WTC11 (cell line): ENCODE results near the gene ATP9A. TPM values are rescaled to one million over a fixed set of nuclear protein-coding genes. Genes with fewer than 3 reads are reported as not detected.

Experiments used
- ATAC-seq: fragments of 200-7000 bp; cut with Tn5 transposase; 2 replicates; pipeline ENCODE4 v1.10.0; 2021; ENCODE audit warnings: mild to moderate bottlenecking, moderate library complexity
- CTCF ChIA-PET: fragments of 300-600 bp; sonication (Branson Sonifier 250); formaldehyde crosslinking; loops from one replicate; lab custom pipeline; 2021; ENCODE audit warnings: antibody characterized with exemption; lab: Charles Lee
- POLR2A ChIA-PET: fragments of 350-600 bp; sonication (Branson Sonifier 250); formaldehyde crosslinking; loops from one replicate; lab custom pipeline; 2021; ENCODE audit warnings: antibody characterized with exemption; lab: Charles Lee
- DNase-seq: peaks from one replicate; pipeline ENCODE4 v3.0.0; 2021; ENCODE audit warnings: low spot score
- H3K27ac Mint-ChIP-seq: 2 replicates; pipeline ENCODE4 v1.8.0; 2021; ENCODE audit warnings: mixed read lengths
- H3K27me3 Mint-ChIP-seq: 2 replicates; pipeline ENCODE4 v1.8.0; 2021; ENCODE audit warnings: low read depth, mild to moderate bottlenecking, moderate library complexity, mixed read lengths
- H3K36me3 Mint-ChIP-seq: 2 replicates; pipeline ENCODE4 v1.8.0; 2021; ENCODE audit warnings: mixed read lengths
- H3K4me1 Mint-ChIP-seq: 2 replicates; pipeline ENCODE4 v1.8.0; 2022; ENCODE audit warnings: mixed read lengths
- H3K4me3 Mint-ChIP-seq: 2 replicates; pipeline ENCODE4 v1.8.0; 2021; ENCODE audit warnings: mild to moderate bottlenecking, moderate library complexity, mixed read lengths
- H3K9me3 Mint-ChIP-seq: 2 replicates; pipeline ENCODE4 v1.8.0; 2021; ENCODE audit warnings: mixed read lengths
- AFF4 ChIP-seq: sonication (generic); formaldehyde crosslinking; IDR thresholded peaks from 2 replicates; pipeline ENCODE4 v1.8.1; 2023; ENCODE audit warnings: mild to moderate bottlenecking, missing genetic modification reagents, borderline replicate concordance
- ATF6 ChIP-seq: sonication (generic); formaldehyde crosslinking; IDR thresholded peaks from 2 replicates; pipeline ENCODE4 v1.8.1; 2023; ENCODE audit warnings: mild to moderate bottlenecking, missing genetic modification reagents
- CBFB ChIP-seq: sonication (generic); formaldehyde crosslinking; IDR thresholded peaks from 2 replicates; pipeline ENCODE4 v1.8.1; 2022; ENCODE audit warnings: mild to moderate bottlenecking, low read depth, missing genetic modification reagents
- CREB1 ChIP-seq: sonication (generic); formaldehyde crosslinking; IDR thresholded peaks from 2 replicates; pipeline ENCODE4 v1.8.0; 2023; ENCODE audit warnings: mild to moderate bottlenecking, missing genetic modification reagents
- CTCF ChIP-seq: fragments of 200-600 bp; IDR thresholded peaks from 2 replicates; pipeline ENCODE4 v1.8.0; 2022; ENCODE audit warnings: antibody characterized with exemption
- ERG ChIP-seq: fragments of 250-450 bp; sonication (Bioruptor Pico); IDR thresholded peaks from 2 replicates; pipeline ENCODE4 v1.8.0; 2021; ENCODE audit warnings: mild to moderate bottlenecking
- ETV6 ChIP-seq: sonication (generic); formaldehyde crosslinking; IDR thresholded peaks from 2 replicates; pipeline ENCODE4 v1.8.1; 2022; ENCODE audit warnings: mild to moderate bottlenecking, missing genetic modification reagents
- FOXP1 ChIP-seq: sonication (generic); formaldehyde crosslinking; IDR thresholded peaks from 2 replicates; pipeline ENCODE4 v1.8.0; 2022; ENCODE audit warnings: missing genetic modification reagents, mild to moderate bottlenecking, moderate library complexity, borderline replicate concordance
- IRF2 ChIP-seq: sonication (generic); formaldehyde crosslinking; IDR thresholded peaks from 2 replicates; pipeline ENCODE4 v1.8.0; 2022; ENCODE audit warnings: low read depth, missing genetic modification reagents, borderline replicate concordance
- JAZF1 ChIP-seq: fragments of 250-450 bp; sonication (Bioruptor Pico); IDR thresholded peaks from 2 replicates; pipeline ENCODE4 v1.9.0; 2021; ENCODE audit warnings: moderate library complexity, mild to moderate bottlenecking, inconsistent platforms
- NFE2L1 ChIP-seq: sonication (generic); formaldehyde crosslinking; IDR thresholded peaks from 2 replicates; pipeline ENCODE4 v1.8.1; 2023; ENCODE audit warnings: missing genetic modification reagents
- NR3C1 ChIP-seq: sonication (generic); formaldehyde crosslinking; conservative IDR thresholded peaks from 2 replicates; pipeline ENCODE4 v1.8.1; 2023; ENCODE audit warnings: low read depth, mild to moderate bottlenecking, missing genetic modification reagents
- SMAD4 ChIP-seq: sonication (generic); formaldehyde crosslinking; IDR thresholded peaks from 2 replicates; pipeline ENCODE4 v1.8.0; 2022; ENCODE audit warnings: mild to moderate bottlenecking, missing genetic modification reagents
- ZNF423 ChIP-seq: fragments of 250-450 bp; sonication (Bioruptor Pico); IDR thresholded peaks from 2 replicates; pipeline ENCODE4 v2.1.2; 2022; ENCODE audit warnings: mild to moderate bottlenecking, moderate library complexity
- ZNF671 ChIP-seq: fragments of 250-450 bp; sonication (Bioruptor Pico); IDR thresholded peaks from 2 replicates; pipeline ENCODE4 v1.8.0; 2021; ENCODE audit warnings: mild to moderate bottlenecking
- total RNA-seq: library from RNA; stranded (reverse); gene quantifications from 3 replicates; pipeline ENCODE4 v1.2.3, GENCODE V29; 2021
- TF ChIP-seq, protein P1 (sequence below): fragments of 250-450 bp; sonication (Bioruptor Pico); IDR thresholded peaks from 2 replicates; pipeline ENCODE4 v1.9.0; 2021; ENCODE audit warnings: mild to moderate bottlenecking
- TF ChIP-seq, protein P2 (sequence below): sonication (generic); formaldehyde crosslinking; IDR thresholded peaks from 2 replicates; pipeline ENCODE4 v1.8.1; 2023; ENCODE audit warnings: mild to moderate bottlenecking, moderate library complexity, missing genetic modification reagents
- TF ChIP-seq, protein P3 (sequence below): sonication (generic); formaldehyde crosslinking; conservative IDR thresholded peaks from 2 replicates; pipeline ENCODE4 v1.8.1; 2022; ENCODE audit warnings: mild to moderate bottlenecking, missing genetic modification reagents

ATP9A gene
- total RNA-seq, 1 experiment from 2014 or later: 5.0 TPM

GRCh38 chr20:51635680-51636079, 132.5 kb downstream of the ATP9A start:
- POLR2A ChIA-PET: no interaction called here
- no peak overlapping the region for H3K27ac Mint-ChIP-seq
- 0 out of 2 replicates have a peak, but pooled peaks cover 3% of the 10 kb centered on the region for H3K4me1 Mint-ChIP-seq
- no peak for DNase-seq
- CTCF ChIA-PET: interaction anchor here (0.7 to 2.0 kb wide), 2 partner anchors 9 to 12 kb away, joined by 3 to 4 read pairs; no protein-coding TSS in a partner anchor
- TF ChIP-seq NFE2L1 (no peak), ZNF423 (CRISPR knock-in tag) (no peak), FOXP1 (no peak), NR3C1 (CRISPR knock-in tag) (no peak), ETV6 (CRISPR knock-in tag) (no peak), CBFB (no peak), JAZF1 (CRISPR knock-in tag) (no peak), CTCF (no peak), SMAD4 (CRISPR knock-in tag) (no peak), ERG (CRISPR knock-in tag) (no peak), ZNF671 (CRISPR knock-in tag) (no peak), ATF6 (no peak), CREB1 (CRISPR knock-in tag) (no peak), IRF2 (CRISPR knock-in tag) (no peak), AFF4 (CRISPR knock-in tag) (no peak)
- TF ChIP-seq, protein P1, sequence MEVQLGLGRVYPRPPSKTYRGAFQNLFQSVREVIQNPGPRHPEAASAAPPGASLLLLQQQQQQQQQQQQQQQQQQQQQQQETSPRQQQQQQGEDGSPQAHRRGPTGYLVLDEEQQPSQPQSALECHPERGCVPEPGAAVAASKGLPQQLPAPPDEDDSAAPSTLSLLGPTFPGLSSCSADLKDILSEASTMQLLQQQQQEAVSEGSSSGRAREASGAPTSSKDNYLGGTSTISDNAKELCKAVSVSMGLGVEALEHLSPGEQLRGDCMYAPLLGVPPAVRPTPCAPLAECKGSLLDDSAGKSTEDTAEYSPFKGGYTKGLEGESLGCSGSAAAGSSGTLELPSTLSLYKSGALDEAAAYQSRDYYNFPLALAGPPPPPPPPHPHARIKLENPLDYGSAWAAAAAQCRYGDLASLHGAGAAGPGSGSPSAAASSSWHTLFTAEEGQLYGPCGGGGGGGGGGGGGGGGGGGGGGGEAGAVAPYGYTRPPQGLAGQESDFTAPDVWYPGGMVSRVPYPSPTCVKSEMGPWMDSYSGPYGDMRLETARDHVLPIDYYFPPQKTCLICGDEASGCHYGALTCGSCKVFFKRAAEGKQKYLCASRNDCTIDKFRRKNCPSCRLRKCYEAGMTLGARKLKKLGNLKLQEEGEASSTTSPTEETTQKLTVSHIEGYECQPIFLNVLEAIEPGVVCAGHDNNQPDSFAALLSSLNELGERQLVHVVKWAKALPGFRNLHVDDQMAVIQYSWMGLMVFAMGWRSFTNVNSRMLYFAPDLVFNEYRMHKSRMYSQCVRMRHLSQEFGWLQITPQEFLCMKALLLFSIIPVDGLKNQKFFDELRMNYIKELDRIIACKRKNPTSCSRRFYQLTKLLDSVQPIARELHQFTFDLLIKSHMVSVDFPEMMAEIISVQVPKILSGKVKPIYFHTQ: no peak
- TF ChIP-seq, protein P2, sequence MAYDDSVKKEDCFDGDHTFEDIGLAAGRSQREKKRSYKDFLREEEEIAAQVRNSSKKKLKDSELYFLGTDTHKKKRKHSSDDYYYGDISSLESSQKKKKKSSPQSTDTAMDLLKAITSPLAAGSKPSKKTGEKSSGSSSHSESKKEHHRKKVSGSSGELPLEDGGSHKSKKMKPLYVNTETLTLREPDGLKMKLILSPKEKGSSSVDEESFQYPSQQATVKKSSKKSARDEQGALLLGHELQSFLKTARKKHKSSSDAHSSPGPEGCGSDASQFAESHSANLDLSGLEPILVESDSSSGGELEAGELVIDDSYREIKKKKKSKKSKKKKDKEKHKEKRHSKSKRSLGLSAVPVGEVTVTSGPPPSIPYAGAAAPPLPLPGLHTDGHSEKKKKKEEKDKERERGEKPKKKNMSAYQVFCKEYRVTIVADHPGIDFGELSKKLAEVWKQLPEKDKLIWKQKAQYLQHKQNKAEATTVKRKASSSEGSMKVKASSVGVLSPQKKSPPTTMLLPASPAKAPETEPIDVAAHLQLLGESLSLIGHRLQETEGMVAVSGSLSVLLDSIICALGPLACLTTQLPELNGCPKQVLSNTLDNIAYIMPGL: no peak
- TF ChIP-seq, protein P3, sequence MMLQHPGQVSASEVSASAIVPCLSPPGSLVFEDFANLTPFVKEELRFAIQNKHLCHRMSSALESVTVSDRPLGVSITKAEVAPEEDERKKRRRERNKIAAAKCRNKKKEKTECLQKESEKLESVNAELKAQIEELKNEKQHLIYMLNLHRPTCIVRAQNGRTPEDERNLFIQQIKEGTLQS (CRISPR knock-in tag): no peak
- TF ChIP-seq, all 79 proteins: peak for 0
- Mint-ChIP-seq H3K9me3 (no peaks in the 10 kb centered on the region), H3K27me3 (no peaks in the 10 kb centered on the region), H3K36me3 (no peaks in the 10 kb centered on the region), H3K4me3 (no peak overlapping the region)
- ATAC-seq: no peak
